HG02571 (cell line): ENCODE data around the gene ARHGAP10.

ENCODE experiments used
- ATAC-seq: cut with Tn5 transposase; IDR thresholded peaks from one replicate; pipeline ENCODE4 v1.9.1; 2021; ENCODE audit warnings: mild to moderate bottlenecking, moderate library complexity; ENCODE audit not compliant: unreplicated experiment

The ARHGAP10 gene

GRCh38 chr4:148057984-148058859, 326.3 kb downstream of the ARHGAP10 start:
- ATAC-seq, result no peak

GRCh38 chr4:148059617-148060180, 327.8 kb downstream of the ARHGAP10 start:
- ATAC-seq, result no peak

- no peak for ATAC-seq
Measured at GRCh38 chr4:148060264-148061140, 328.6 kb downstream of the ARHGAP10 start.

GRCh38 chr4:148061141-148061481, 329.2 kb downstream of the ARHGAP10 start:
- no peak for ATAC-seq

GRCh38 chr4:148061795-148062194, 329.9 kb downstream of the ARHGAP10 start:
- no peak for ATAC-seq

GRCh38 chr4:148062301-148062950, 330.5 kb downstream of the ARHGAP10 start:
- no peak for ATAC-seq

GRCh38 chr4:148064451-148064850, 332.6 kb downstream of the ARHGAP10 start:
- no peak for ATAC-seq

GRCh38 chr4:148065075-148065474, 333.2 kb downstream of the ARHGAP10 start:
- ATAC-seq, result no peak

GRCh38 chr4:148067301-148067916, 335.5 kb downstream of the ARHGAP10 start:
- no peak for ATAC-seq

- ATAC-seq, result no peak
Measured at GRCh38 chr4:148068065-148068911, 336.4 kb downstream of the ARHGAP10 start.

GRCh38 chr4:148069086-148069894, 337.4 kb downstream of the ARHGAP10 start:
- ATAC-seq, result no peak

GRCh38 chr4:148069895-148070178, 337.9 kb downstream of the ARHGAP10 start:
- no peak for ATAC-seq

GRCh38 chr4:148071009-148071408, 339.1 kb downstream of the ARHGAP10 start:
- no peak for ATAC-seq

- no peak for ATAC-seq
Measured at GRCh38 chr4:148072789-148073188, 340.9 kb downstream of the ARHGAP10 start.

- ATAC-seq, result no peak
Measured at GRCh38 chr4:148073349-148073748, 341.5 kb downstream of the ARHGAP10 start.

GRCh38 chr4:148074462-148074861, 342.6 kb downstream of the ARHGAP10 start:
- ATAC-seq, result no peak

GRCh38 chr4:148075438-148075837, 343.6 kb downstream of the ARHGAP10 start:
- ATAC-seq, result no peak

GRCh38 chr4:148076964-148077363, 345.1 kb downstream of the ARHGAP10 start:
- ATAC-seq, result no peak

- no peak for ATAC-seq
Measured at GRCh38 chr4:148077581-148077980, 345.7 kb downstream of the ARHGAP10 start.
